ENCODE measurements around the gene RASGRP4.
"Not testable (repeated sequence)": the region's sequence is repeated elsewhere in the genome, so short reads cannot be mapped to it uniquely, and the experiment has no call there.

RASGRP4 gene

GRCh38 chr19:38412491-38412890 lies 13.5 kb downstream of the RASGRP4 start:
- no peak for DNase-seq

DNA sequence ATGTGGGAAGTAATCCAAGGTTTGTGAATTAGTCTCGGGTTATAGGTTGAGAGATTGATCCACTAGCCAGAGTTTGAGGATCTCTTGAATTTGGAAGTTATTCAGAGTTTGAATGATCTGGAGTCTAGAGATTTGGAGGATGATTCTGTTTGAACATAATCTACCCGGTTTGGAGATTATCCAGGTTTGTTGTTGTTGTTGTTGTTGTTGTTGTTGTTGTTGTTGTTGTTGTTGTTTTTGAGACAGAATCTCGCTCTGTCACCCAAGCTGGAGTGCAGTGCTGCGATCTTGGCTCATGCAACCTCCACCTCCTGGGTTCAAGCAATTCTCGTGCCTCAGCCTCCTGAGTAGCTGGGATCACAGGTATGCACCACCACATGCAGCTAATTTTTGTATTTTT lies 14.1 kb downstream of the RASGRP4 start:
- not testable (repeated sequence) for DNase-seq

DNA sequence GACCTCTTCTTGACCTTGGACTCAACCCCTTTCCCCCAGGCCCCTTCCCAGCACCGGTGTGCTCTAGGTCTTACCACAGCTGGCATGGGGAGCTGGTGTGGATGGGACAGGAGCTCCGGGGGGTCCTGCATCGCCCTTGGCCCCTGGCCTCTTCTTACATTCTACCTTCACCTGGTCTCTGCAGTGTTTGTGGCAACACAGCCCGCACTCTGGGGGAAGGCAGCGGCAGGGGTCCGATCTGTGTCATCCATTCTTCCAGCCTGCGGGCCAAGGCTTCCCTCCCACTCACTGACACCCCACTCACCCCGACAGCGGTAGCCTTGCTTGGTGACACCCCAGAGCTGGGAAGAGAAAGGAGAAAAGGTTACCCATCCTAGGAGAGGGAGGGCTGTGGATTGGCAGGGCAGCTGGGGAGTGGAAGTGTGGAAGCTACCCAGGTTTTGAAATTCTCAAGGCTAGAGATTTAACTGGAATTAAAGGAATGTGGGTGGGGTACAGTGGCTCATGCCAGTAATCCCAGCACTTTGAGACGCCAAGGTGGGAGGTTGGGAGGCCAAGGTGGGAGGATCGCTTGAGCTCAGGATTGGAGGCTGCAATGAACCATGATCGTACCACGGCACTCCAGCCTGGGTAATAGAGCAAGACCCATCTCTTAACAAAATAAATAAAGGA lies 14.8 kb downstream of the RASGRP4 start:
- no peak for DNase-seq

- not testable (repeated sequence) for DNase-seq
Measured at GRCh38 chr19:38410407-38410806, 15.6 kb downstream of the RASGRP4 start.

GRCh38 chr19:38409631-38410133 lies 16.3 kb downstream of the RASGRP4 start:
- no peak for DNase-seq

DNA sequence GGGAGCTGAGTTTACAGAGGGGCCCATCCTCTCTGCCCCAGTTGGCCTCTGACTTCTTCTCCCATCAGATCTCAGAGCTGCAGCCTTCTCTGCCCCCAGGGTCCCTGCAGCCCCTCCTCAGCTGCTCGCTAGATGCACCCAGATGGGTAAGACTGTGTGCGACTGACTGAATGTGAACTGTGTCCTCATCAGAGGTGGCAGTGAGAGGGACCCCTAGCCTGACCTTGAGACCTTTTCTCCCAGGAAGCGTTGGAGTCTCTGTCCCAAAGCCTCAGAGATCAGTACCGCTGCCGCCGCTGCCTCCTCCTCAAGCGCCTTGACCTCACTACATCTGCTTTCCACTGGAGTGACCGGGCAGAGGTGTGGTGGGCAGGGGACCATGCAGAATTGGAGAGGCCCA lies 20.7 kb downstream of the RASGRP4 start:
- no peak for DNase-seq

- DNase-seq = no peak
Measured at GRCh38 chr19:38404858-38405257, 21.2 kb downstream of the RASGRP4 start.

GRCh38 chr19:38402967-38403674 lies 22.9 kb downstream of the RASGRP4 start, which contains the start of gene FAM98C:
Gene FAM98C, plus strand, starts transcription at chr19:38403093. Its CDS starts 61 bp downstream, at chr19:38403154.
- DNase-seq = peak; percentile 86

- no peak for DNase-seq
Measured at GRCh38 chr19:38402623-38402966, 23.4 kb downstream of the RASGRP4 start.

DNA sequence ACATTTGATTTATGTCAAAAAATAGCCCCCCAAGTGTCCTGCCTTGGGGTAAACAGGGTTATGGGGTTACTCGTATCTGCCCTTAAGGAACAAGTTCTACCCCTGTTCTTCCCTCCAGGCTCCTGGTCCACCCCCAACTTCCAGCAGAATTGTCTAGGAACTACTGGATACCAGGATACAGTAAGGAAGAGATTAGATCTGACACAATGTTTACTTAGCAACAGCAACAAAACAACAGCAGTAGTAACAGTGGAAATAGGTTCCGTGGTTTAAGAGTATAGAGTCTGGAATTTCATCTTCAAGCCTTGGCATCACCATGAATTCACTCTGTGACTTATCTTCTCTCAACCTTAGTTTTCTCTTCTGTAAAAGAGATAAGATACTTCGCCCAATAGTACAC lies 24.9 kb downstream of the RASGRP4 start:
- no peak for DNase-seq

DNA sequence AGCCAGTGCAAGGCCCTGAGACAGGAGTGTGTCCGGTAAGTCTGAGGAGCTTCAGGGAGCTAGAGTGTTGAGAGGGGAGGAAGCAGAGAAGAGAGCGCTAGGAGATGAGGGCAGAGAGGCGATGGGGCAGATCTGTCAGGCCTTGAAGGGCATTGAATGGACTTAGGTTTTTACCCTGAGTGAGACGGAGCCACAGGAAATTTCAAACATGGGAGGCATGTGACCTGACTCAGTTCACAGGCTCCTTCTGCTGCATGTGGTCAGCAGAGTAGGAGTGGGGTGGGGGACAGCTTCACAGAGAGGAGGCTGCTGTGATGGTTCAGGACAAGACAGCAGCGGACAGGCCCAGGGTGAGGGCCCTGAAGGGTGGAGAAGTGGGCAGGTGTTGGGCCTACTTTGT lies 25.7 kb downstream of the RASGRP4 start:
- no peak for DNase-seq

- no peak for DNase-seq
Measured at GRCh38 chr19:38399537-38399936, 26.5 kb downstream of the RASGRP4 start.

- no peak for DNase-seq
Measured at GRCh38 chr19:38399081-38399480, 26.9 kb downstream of the RASGRP4 start.

DNA sequence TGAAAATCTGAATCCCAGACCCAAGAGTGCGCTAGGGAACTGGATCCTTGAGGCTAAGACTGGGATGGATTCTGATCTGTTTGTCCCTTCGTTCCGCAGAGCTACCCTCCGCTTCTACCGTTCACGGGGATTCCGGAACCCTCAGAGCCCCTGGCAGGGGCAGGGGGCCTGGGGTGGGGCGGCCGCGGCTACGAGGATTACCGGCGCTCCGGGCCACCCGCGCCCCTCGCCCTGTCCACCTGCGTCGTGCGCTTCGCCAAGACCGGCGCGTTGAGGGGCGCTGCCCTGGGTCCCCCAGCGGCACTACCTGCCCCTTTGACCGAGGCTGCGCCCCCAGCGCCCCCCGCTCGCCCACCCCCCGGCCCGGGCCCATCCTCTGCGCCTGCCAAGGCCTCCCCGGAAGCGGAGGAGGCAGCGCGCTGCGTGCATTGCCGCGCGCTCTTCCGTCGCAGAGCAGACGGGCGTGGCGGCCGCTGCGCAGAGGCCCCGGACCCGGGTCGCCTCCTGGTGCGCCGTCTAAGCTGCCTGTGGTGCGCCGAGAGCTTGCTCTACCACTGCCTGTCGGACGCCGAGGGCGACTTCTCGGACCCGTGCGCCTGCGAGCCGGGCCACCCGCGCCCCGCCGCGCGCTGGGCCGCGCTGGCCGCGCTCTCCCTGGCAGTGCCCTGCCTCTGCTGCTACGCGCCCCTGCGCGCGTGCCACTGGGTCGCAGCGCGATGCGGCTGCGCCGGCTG lies 30.5 kb downstream of the RASGRP4 start:
- DNase-seq = no peak

DNA sequence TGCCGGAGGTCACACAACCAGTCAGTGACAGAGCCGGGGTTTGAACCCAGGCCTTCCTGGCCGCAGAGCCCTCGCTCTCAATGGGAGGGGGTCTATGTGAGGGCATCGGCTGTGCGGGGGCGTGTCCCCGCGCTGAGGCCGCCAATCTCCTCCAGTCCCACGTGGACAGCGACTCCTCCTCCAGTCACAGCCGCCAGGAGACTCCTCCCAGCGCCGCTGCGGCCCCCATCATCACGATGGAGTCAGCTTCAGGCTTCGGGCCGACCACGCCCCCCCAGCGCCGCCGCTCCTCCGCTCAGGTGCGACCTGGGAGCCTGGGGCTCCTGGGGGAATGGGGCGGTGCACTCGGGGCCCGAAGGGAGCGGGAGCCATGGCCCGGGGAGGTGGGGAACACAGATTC lies 31.5 kb downstream of the RASGRP4 start:
- DNase-seq = no peak

- no peak for DNase-seq
Measured at GRCh38 chr19:38392707-38393308, 33.2 kb downstream of the RASGRP4 start.

DNA sequence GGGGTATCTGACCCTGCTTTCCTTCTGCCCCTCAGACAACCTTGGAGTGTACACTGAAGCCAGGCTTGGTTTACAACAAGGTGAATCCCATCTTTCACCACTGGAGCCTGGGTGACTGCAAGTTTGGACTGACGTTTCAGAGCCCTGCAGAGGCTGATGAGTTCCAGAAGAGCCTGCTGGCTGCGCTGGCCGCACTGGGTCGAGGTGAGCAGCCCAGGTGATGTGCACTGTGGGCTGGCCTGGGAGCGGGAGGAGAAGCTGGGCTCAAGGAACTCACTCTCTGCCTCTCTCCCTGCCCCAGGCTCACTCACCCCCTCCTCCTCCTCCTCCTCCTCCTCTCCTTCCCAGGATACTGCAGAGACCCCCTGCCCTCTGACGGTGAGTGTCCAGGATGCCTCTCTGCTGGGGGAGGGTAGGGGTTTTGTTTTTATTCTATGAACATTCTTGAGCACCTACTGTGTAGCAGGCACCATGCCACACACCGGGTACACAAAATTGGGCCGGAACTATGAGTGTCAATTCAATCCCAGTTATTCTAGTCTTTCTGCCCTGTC lies 34.0 kb downstream of the RASGRP4 start:
- DNase-seq = no peak

GRCh38 chr19:38389957-38390924 lies 35.8 kb downstream of the RASGRP4 start:
- DNase-seq = no peak

DNA sequence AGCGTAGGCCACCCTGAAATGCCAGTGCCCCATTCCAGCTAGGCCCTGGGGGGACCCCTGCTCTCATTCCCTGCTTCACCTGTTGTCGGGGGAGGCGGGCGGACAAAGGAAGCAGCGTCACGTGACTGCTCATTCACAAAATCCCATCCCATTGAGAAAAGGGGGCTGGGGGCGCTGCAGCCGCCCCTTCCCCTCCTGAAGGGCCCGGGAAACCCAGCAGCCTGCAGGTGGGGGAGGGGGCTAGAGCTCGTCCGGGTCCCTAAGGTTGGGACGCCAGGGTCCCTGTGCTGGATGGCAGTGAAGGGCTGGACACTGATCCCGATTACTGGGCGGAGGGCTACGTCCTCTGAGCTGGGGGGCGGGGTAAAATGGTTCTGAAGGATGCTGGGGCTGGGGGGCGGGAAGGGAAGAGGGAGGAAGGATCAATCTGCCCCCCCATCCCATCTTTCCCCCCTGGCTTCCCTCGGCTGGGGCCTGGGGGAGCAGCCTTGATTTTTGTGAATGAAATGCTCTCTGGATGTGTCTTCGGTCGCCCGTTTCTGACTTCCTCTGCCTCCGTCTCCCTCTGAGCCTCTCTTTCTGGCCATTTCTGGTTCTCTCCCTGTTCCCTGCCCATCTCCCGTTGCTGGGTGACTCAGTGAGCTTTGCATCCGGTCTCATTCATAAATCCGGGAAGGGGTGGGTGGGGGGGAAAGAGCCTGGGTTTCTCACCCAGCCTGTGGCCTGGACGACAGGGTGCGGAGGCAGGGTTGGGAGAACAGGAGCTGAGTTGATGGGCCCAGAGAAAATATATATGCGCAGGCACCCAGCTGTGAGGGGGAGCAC lies 36.7 kb downstream of the RASGRP4 start:
- no peak for DNase-seq

- no peak for DNase-seq
Measured at GRCh38 chr19:38388349-38389100, 37.5 kb downstream of the RASGRP4 start, which contains the start of gene SPRED3. Gene SPRED3, plus strand, starts transcription at chr19:38388697. Its CDS starts 1,606 bp downstream, at chr19:38390303.

All from NCI-H1048 (cell line).